K562 (cell line): ENCODE measurements around the gene PTRH2. TPM values are rescaled to one million over a fixed set of nuclear protein-coding genes. Genes with fewer than 3 reads are reported as not detected.

Experiments
- ATAC-seq: fragments of 200-7000 bp; cut with Tn5 transposase; 3 replicates; pipeline ENCODE4 v1.9.1; 2020; ENCODE audit warnings: moderate library complexity
- BruUV-seq: library from RNA; stranded (reverse); fragments of 400-500 nt; replicated peaks from 2 replicates; lab custom pipeline; 2021; lab: Mats Ljungman, UMichigan
- CTCF ChIA-PET: fragments of 300-600 bp; formaldehyde crosslinking; extraction: SDS; loops from one replicate; lab custom pipeline; 2021; ENCODE audit warnings: low intra/inter-chr PET ratio; lab: Yijun Ruan, JAX
- POLR2A ChIA-PET: fragments of 300-600, 350-650 bp; sonication (Branson Sonifier 250); formaldehyde crosslinking; extraction: SDS; loops from one replicate; lab custom pipeline; 2021; ENCODE audit warnings: antibody characterized with exemption, inconsistent platforms; lab: Yijun Ruan, JAX
- DNase-seq, 4 experiments: peaks; one replicate each; pipeline versions ENCODE4 v3.0.0 to v3.0.0-alpha.2; 2011 to 2018; ENCODE audit warnings: low spot score in 3 of 4, mixed read lengths in 3 of 4; ENCODE audit errors: extremely low read depth in 1 of 4
- FAIRE-seq: peaks from 2 replicates; lab custom pipeline; 2011; peaks lifted over from hg19 to GRCh38; lab: Jason Lieb, UNC
- H2AFZ ChIP-seq: 2 replicates; pipeline ENCODE4 v1.6.0; 2011; ENCODE audit warnings: low read depth, low read length, control low read depth, inconsistent platforms
- H3K27ac ChIP-seq: fragments of 200-600 bp; 3 replicates; pipeline ENCODE4 v1.8.0; 2011; ENCODE audit warnings: low read depth, mild to moderate bottlenecking, control low read depth, inconsistent platforms, low read length, moderate library complexity, mixed read lengths; ENCODE audit errors: extremely low read depth
- H3K27me3 ChIP-seq, 2 experiments: fragments of 300-600 bp in 1 of 2; 2 replicates in 1 of 2; 3 replicates in 1 of 2; pipeline versions ENCODE4 v1.6.0 to v1.8.0; 2011; ENCODE audit warnings: inconsistent platforms in 2 of 2, low read length in 2 of 2, mild to moderate bottlenecking in 1 of 2, mixed read lengths in 1 of 2, moderate library complexity in 1 of 2; ENCODE audit not compliant: control insufficient read depth in 2 of 2, insufficient read depth in 2 of 2
- H3K36me3 ChIP-seq: fragments of 300-600 bp; 3 replicates; pipeline ENCODE4 v1.8.0; 2011; ENCODE audit warnings: mild to moderate bottlenecking, low read length, inconsistent platforms; ENCODE audit not compliant: control insufficient read depth, insufficient read depth
- H3K4me1 ChIP-seq, 2 experiments: fragments of 200-600 bp in 1 of 2; replicated peaks in 1 of 2; 2 replicates in 1 of 2; 3 replicates in 1 of 2; pipeline versions ENCODE4 v1.5.1 to v1.8.0; 2011; ENCODE audit warnings: inconsistent platforms in 2 of 2, low read length in 2 of 2, mild to moderate bottlenecking in 1 of 2, mixed read lengths in 1 of 2, moderate library complexity in 1 of 2; ENCODE audit not compliant: control insufficient read depth in 2 of 2, insufficient read depth in 2 of 2
- H3K4me2 ChIP-seq: 2 replicates; pipeline ENCODE4 v1.6.1; 2011; ENCODE audit warnings: low read length, control low read depth, inconsistent platforms, mixed read lengths; ENCODE audit not compliant: insufficient read depth
- H3K4me3 ChIP-seq: fragments of 200-600 bp; sonication (generic), shearing (Covaris generic); 2 replicates; pipeline ENCODE4 v1.5.1; 2016; ENCODE audit warnings: control low read depth, inconsistent platforms
- H3K79me2 ChIP-seq: fragments of 200-600 bp; 3 replicates; pipeline ENCODE4 v1.8.0; 2011; ENCODE audit warnings: low read length, inconsistent platforms; ENCODE audit not compliant: control insufficient read depth, insufficient read depth
- H3K9ac ChIP-seq, 2 experiments: 2 replicates each; pipeline versions ENCODE4 v1.6.0 to v1.6.1; 2011; ENCODE audit warnings: low read depth in 2 of 2, low read length in 2 of 2, control low read depth in 1 of 2, inconsistent platforms in 1 of 2, mild to moderate bottlenecking in 1 of 2, mixed read lengths in 1 of 2; ENCODE audit not compliant: insufficient read depth in 1 of 2
- H3K9me1 ChIP-seq: one replicate; pipeline ENCODE4 v1.6.0; 2011; ENCODE audit warnings: inconsistent platforms, mild to moderate bottlenecking, low read length, moderate library complexity; ENCODE audit not compliant: control insufficient read depth, insufficient read depth
- H3K9me3 ChIP-seq: replicated peaks from 2 replicates; pipeline ENCODE4 v1.5.1; 2011; ENCODE audit warnings: low read depth, low read length, inconsistent platforms; ENCODE audit not compliant: control insufficient read depth, insufficient read depth
- H4K20me1 ChIP-seq: replicated peaks from 2 replicates; pipeline ENCODE4 v1.6.1; 2011; ENCODE audit warnings: low read length, inconsistent platforms, mixed read lengths; ENCODE audit not compliant: control insufficient read depth, insufficient read depth
- BCL6 ChIP-seq: fragments of 250-450 bp; sonication (Bioruptor Pico); IDR thresholded peaks from 2 replicates; pipeline ENCODE4 v1.4.0; 2020
- CBFA2T2 ChIP-seq: fragments of 450-650 bp; conservative IDR thresholded peaks from 2 replicates; pipeline ENCODE4 v1.6.1; 2017; ENCODE audit warnings: mild to moderate bottlenecking
- CBFA2T3 ChIP-seq: fragments of 450-650 bp; IDR thresholded peaks from 2 replicates; pipeline ENCODE4 v1.6.1; 2017
- FOSL1 ChIP-seq: fragments of 200-800 bp; sonication (Bioruptor generic); conservative IDR thresholded peaks from 2 replicates; pipeline ENCODE4 v1.6.1; 2016; ENCODE audit warnings: missing genetic modification characterization, missing compliant biosample characterization
- HMBOX1 ChIP-seq: sonication (generic); IDR thresholded peaks from 2 replicates; pipeline ENCODE4 v1.6.1; 2016
- JUND ChIP-seq, 2 experiments: IDR thresholded peaks; 2 replicates in 1 of 2; 3 replicates in 1 of 2; pipeline ENCODE4 v1.6.1; 2011; ENCODE audit warnings: borderline replicate concordance in 2 of 2, low read depth in 2 of 2, low read length in 2 of 2, improper control_type of control experiment in 1 of 2, missing biosample characterization in 1 of 2, missing genetic modification characterization in 1 of 2, missing genetic modification reagents in 1 of 2
- KHSRP ChIP-seq: fragments of 450-650 bp; IDR thresholded peaks from 2 replicates; pipeline ENCODE4 v1.6.1; 2017
- NCOA1 ChIP-seq: fragments of 450-650 bp; IDR thresholded peaks from 2 replicates; pipeline ENCODE4 v1.6.1; 2016; ENCODE audit warnings: low read depth
- SRSF1 ChIP-seq: fragments of 200-400 bp; formaldehyde crosslinking; IDR thresholded peaks from 2 replicates; pipeline ENCODE4 v1.6.1; 2017; ENCODE audit warnings: mild to moderate bottlenecking, low read depth, low read length, moderate library complexity
- TCF3 ChIP-seq: sonication (generic); formaldehyde crosslinking; IDR thresholded peaks from 2 replicates; pipeline ENCODE4 v1.4.0; 2020; ENCODE audit warnings: mild to moderate bottlenecking, missing genetic modification reagents
- ZFX ChIP-seq: sonication (generic); formaldehyde crosslinking; IDR thresholded peaks from 2 replicates; pipeline ENCODE4 v1.8.0; 2022; ENCODE audit warnings: mild to moderate bottlenecking, missing genetic modification reagents, moderate library complexity
- in situ Hi-C: fragments of 300-500 bp; cut with MboI; formaldehyde crosslinking; loops from 4 replicates; pipeline ENCODE4 v1.15.0; 2018; ENCODE audit warnings: inconsistent platforms, mixed read lengths
- intact Hi-C: fragments of 100-400 bp; cut with micrococcal nuclease; formaldehyde crosslinking; loops from 2 replicates; pipeline ENCODE4 v1.14.2; 2022
- polyA plus RNA-seq, 8 experiments: library from polyadenylated mRNA; depleted of rRNA in 4 of 8; stranded (reverse) in 5 of 8; unstranded in 3 of 8; fragments of >200 nt; fragmentation: Nextera tagmentation in 2 of 8; fragmentation: Illumina TruSeq in 1 of 8; extraction: Ambion mirVana in 2 of 8; extraction: Trizol in 1 of 8; gene quantifications; 2 replicates each; pipeline versions ENCODE4 v1.2.1 to v1.2.3, GENCODE V29; 2011 to 2014; ENCODE audit warnings: inconsistent platforms in 1 of 8, missing spikeins in 1 of 8
- total RNA-seq, 7 experiments: library from RNA; depleted of rRNA in 6 of 7; stranded (reverse); fragments of >200 nt in 6 of 7; fragmentation: Illumina TruSeq in 2 of 7; extraction: Trizol in 2 of 7; gene quantifications; 2 replicates each; pipeline versions ENCODE4 v1.2.1 to v1.2.3, GENCODE V29; 2011 to 2021; ENCODE audit warnings: low replicate concordance in 1 of 7
- TF ChIP-seq, protein P1 (sequence below), 2 experiments: fragments of 450-650 bp; formaldehyde crosslinking in 1 of 2; IDR thresholded peaks; 2 replicates each; pipeline versions ENCODE4 v1.4.0 to v1.6.1; 2014 to 2020; ENCODE audit warnings: mild to moderate bottlenecking in 2 of 2, borderline replicate concordance in 1 of 2, low read depth in 1 of 2

Gene PTRH2
- total and polyA plus RNA-seq, 9 of the 15 experiments (the other 6 are each of a cell fraction or from before 2014, with no cell fraction given): 53.1 to 210 (median 126) TPM

DNA sequence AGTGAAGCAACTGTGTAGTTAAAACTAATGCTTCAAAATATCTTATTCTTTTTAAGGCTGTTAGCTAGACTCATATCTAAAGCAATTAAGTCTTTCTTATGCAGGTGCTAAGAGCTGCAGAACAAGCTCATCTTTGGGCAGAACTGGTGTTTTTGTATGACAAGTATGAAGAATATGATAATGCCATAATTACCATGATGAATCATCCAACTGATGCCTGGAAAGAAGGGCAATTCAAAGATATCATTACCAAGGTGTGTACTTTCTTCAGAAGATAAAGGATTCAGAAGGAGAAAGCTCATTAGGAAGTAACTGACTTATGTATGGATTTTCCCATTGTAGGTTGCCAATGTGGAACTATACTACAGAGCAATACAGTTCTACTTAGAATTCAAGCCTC is 23.9 kb downstream of the PTRH2 start:
- no TSS peak for BruUV-seq
- no peak for DNase-seq
- Histone ChIP-seq H3K9me1 (no peaks in the 10 kb centered on the region), H3K27ac (peak overlapping the region; percentile 25; the same call in 1 of the 3 replicates), H3K9me3 (no peaks in the 10 kb centered on the region), H3K4me1 (peaks cover 7 to 35% of the 10 kb centered on the region in 2 experiments; a peak in 4 of 5 replicates), H2AFZ (no peak overlapping the region), H4K20me1 (0 out of 2 replicates have a peak, but pooled peaks cover 3% of the 10 kb centered on the region), H3K4me2 (no peak overlapping the region), H3K9ac (no peak overlapping the region), H3K79me2 (peaks cover 37% of the 10 kb centered on the region), H3K27me3 (no peaks in the 10 kb centered on the region), H3K4me3 (no peak overlapping the region), H3K36me3 (peaks cover 95% of the 10 kb centered on the region)
- intact Hi-C loops (no loop called here), in situ Hi-C loops (no loop called here)
- no peak for FAIRE-seq
- ChIA-PET POLR2A (interaction anchor here (0.5 to 4.6 kb wide), 8 partner anchors 8 to 640 kb away, joined by 4 to 19 read pairs (median 5); partner anchors contain the start of genes PTRH2 and VMP1), CTCF (no interaction called here)
- ATAC-seq: no peak
- TF ChIP-seq, protein P1, sequence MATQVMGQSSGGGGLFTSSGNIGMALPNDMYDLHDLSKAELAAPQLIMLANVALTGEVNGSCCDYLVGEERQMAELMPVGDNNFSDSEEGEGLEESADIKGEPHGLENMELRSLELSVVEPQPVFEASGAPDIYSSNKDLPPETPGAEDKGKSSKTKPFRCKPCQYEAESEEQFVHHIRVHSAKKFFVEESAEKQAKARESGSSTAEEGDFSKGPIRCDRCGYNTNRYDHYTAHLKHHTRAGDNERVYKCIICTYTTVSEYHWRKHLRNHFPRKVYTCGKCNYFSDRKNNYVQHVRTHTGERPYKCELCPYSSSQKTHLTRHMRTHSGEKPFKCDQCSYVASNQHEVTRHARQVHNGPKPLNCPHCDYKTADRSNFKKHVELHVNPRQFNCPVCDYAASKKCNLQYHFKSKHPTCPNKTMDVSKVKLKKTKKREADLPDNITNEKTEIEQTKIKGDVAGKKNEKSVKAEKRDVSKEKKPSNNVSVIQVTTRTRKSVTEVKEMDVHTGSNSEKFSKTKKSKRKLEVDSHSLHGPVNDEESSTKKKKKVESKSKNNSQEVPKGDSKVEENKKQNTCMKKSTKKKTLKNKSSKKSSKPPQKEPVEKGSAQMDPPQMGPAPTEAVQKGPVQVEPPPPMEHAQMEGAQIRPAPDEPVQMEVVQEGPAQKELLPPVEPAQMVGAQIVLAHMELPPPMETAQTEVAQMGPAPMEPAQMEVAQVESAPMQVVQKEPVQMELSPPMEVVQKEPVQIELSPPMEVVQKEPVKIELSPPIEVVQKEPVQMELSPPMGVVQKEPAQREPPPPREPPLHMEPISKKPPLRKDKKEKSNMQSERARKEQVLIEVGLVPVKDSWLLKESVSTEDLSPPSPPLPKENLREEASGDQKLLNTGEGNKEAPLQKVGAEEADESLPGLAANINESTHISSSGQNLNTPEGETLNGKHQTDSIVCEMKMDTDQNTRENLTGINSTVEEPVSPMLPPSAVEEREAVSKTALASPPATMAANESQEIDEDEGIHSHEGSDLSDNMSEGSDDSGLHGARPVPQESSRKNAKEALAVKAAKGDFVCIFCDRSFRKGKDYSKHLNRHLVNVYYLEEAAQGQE (IDR thresholded peaks at IDR 0.05; ENCODE audit: borderline replicate concordance): no peak
- TF ChIP-seq, protein P1 (CRISPR knock-in tag; IDR thresholded peaks at IDR 0.05; ENCODE audit: low read depth): no peak
- TF ChIP-seq KHSRP (no peak), CBFA2T3 (peak; percentile 66), CBFA2T2 (peak; percentile 46; the same call in 1 of the 2 replicates), HMBOX1 (0 out of 2 replicates have a peak, but pooled peaks have one; percentile 4), SRSF1 (no peak), ZFX (CRISPR knock-in tag) (0 out of 2 replicates have a peak, but pooled peaks have one; percentile 10), JUND (IDR thresholded peaks at IDR 0.05; ENCODE audit: borderline replicate concordance, low read depth, low read length) (0 out of 2 replicates have a peak, but pooled peaks have one; percentile 8), JUND (tag; IDR thresholded peaks at IDR 0.05; ENCODE audit: borderline replicate concordance, low read depth, low read length) (0 out of 3 replicates have a peak, but pooled peaks have one; percentile 18), TCF3 (peak; percentile 34; the same call in 1 of the 2 replicates), NCOA1 (no peak), BCL6 (CRISPR knock-in tag) (no peak), FOSL1 (tag) (0 out of 2 replicates have a peak, but pooled peaks have one; percentile 35)
